Measurements from ENCODE around the gene THEMIS2. TPM values are rescaled to one million over a fixed set of nuclear protein-coding genes. Genes with fewer than 3 reads are reported as not detected.

Gene THEMIS2
- total RNA-seq, 2 experiments from 2014 or later: 20.2 to 21.6 TPM

DNA sequence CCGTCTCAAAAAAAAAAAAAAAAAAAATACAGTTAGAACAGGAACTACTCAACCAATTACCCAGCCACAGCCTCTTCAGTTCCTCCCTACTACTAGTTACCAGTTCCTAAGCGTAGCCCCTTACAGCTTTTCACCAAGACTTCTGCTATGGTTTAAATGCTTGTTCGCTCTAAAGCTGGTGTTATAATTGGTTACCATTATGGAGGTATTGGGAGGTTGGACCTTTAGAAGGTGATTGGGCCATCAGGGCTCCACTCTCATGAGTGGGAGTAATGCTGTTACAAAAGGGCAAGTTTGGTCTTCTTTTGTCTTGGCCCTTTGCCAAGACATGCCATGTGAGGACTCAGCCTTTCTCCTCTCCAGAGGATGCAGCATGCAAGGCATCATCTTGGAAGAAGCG lies 59.4 kb downstream of the THEMIS2 start:
- no peak for ATAC-seq (ENCODE audit: poor library complexity)
- Mint-ChIP-seq H3K27me3 (peaks cover 24% of the 10 kb centered on the region), H3K4me1 (ENCODE audit: low read depth) (peaks cover 9% of the 10 kb centered on the region), H3K27ac (no peak overlapping the region), H3K9me3 (no peaks in the 10 kb centered on the region), H3K4me3 (no peak overlapping the region), H3K36me3 (ENCODE audit: low read depth) (no peaks in the 10 kb centered on the region)
- intact Hi-C loops (cut with DNase I, micrococcal nuclease): no loop called here
- Histone ChIP-seq H3K27me3 (ENCODE audit: control insufficient read depth in 1 of 2, insufficient read depth in 2 of 2, low read length in 2 of 2) (peaks cover 0 to 9% of the 10 kb centered on the region in 2 experiments), H3K9me3 (ENCODE audit: control insufficient read depth in 1 of 2, insufficient read depth in 1 of 2, low read length in 2 of 2) (no peaks in the 10 kb centered on the region), H3K27ac (ENCODE audit: low read depth in 1 of 2, low read length in 2 of 2) (no peak overlapping the region), H3K4me3 (ENCODE audit: low read length) (no peak overlapping the region), H3K36me3 (ENCODE audit: insufficient read depth, low read length) (no peaks in the 10 kb centered on the region), H3K4me1 (ENCODE audit: insufficient read depth, low read length) (peaks cover 9% of the 10 kb centered on the region)
- CTCF ChIA-PET: no interaction called here
- DNase-seq: no peak
- POLR2A ChIA-PET: no interaction called here
- TF ChIP-seq, protein P1, sequence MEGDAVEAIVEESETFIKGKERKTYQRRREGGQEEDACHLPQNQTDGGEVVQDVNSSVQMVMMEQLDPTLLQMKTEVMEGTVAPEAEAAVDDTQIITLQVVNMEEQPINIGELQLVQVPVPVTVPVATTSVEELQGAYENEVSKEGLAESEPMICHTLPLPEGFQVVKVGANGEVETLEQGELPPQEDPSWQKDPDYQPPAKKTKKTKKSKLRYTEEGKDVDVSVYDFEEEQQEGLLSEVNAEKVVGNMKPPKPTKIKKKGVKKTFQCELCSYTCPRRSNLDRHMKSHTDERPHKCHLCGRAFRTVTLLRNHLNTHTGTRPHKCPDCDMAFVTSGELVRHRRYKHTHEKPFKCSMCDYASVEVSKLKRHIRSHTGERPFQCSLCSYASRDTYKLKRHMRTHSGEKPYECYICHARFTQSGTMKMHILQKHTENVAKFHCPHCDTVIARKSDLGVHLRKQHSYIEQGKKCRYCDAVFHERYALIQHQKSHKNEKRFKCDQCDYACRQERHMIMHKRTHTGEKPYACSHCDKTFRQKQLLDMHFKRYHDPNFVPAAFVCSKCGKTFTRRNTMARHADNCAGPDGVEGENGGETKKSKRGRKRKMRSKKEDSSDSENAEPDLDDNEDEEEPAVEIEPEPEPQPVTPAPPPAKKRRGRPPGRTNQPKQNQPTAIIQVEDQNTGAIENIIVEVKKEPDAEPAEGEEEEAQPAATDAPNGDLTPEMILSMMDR (IDR thresholded peaks at IDR 0.05): no peak

DNA sequence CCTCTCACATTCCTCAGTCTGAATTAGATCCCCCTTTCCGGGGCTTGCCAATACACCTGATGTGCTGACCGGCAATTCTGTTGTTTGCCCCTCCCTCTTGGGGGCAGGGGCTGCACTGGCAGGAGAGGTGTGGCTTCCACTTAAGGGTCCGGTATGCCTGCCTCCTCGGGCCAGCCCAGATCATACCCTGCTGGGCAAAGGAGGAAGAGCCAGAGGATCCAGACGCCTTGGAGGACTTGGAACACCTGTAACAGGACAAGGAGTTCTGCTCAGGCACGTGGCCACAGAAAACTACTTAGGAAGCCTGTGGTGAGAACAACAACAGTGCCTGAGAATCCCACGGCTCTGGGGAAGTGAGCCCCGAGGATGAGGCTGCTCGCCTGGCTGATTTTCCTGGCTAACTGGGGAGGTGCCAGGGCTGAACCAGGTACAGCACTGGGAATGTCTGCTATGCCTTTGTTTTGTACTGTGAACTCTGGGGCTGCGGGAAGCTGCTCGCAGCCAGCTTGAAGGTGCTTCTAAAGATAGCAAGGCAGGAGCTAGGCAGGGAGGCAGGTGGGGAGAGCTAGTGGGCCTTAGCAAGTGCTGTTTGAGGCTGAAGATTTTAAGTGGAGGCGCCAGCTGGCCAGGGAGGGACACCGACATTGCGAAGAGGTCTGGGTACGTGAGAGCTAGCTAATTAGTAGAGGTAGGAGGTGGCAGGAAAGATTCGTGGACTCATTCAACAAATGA lies 62.6 kb downstream of the THEMIS2 start, which contains the start of gene SMPDL3B:
Gene SMPDL3B, plus strand, starts transcription at position 183 of the 732 bp plus-strand sequence. Its CDS starts 184 bp downstream, at position 367.
- Histone ChIP-seq H3K4me1 (ENCODE audit: insufficient read depth, low read length) (peaks cover 11% of the 10 kb centered on the region), H3K27ac (ENCODE audit: low read depth in 1 of 2, low read length in 2 of 2) (no peak within 1 kb of the TSS), H3K4me3 (ENCODE audit: low read length) (no peak within 1 kb of the TSS), H3K9me3 (ENCODE audit: control insufficient read depth in 1 of 2, insufficient read depth in 1 of 2, low read length in 2 of 2) (no peaks in the 10 kb centered on the region), H3K36me3 (ENCODE audit: insufficient read depth, low read length) (no peaks in the 10 kb centered on the region), H3K27me3 (ENCODE audit: control insufficient read depth in 1 of 2, insufficient read depth in 2 of 2, low read length in 2 of 2) (peaks cover 0 to 9% of the 10 kb centered on the region in 2 experiments)
- no peak for DNase-seq
- H3K27ac Mint-ChIP-seq: no peak within 1 kb of the TSS
- ChIA-PET CTCF (no interaction called here), POLR2A (no interaction called here)
- intact Hi-C loops (cut with DNase I, micrococcal nuclease): no loop called here
- peaks cover 11% of the 10 kb centered on the region for H3K4me1 Mint-ChIP-seq (ENCODE audit: low read depth)
- H3K4me3 Mint-ChIP-seq: no peak within 1 kb of the TSS
- ATAC-seq (ENCODE audit: poor library complexity): no peak
- H3K27me3 Mint-ChIP-seq: peaks cover 24% of the 10 kb centered on the region
- TF ChIP-seq, protein P1 (IDR thresholded peaks at IDR 0.05): no peak
- H3K9me3 Mint-ChIP-seq: no peaks in the 10 kb centered on the region
- H3K36me3 Mint-ChIP-seq (ENCODE audit: low read depth): no peaks in the 10 kb centered on the region

DNA sequence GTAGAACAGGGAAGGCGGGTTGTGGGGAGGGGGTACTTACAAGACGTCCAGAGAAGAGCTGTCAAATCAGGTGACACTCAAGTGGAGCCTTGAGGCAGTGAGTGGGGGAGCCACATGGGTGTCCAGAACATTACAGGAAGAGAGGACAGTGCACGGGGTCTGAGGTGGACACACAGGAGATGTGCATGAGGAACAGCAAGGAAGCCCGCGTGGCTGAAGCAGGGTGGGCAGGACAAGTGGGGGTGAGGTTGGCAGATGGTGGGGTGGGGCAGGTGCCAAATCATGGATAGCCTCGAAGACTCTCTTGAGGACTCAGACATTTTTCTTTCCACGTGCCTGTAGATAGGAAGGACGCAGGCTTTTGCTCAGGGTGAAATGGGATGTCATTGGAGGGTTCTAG lies 63.4 kb downstream of the THEMIS2 start:
- peaks cover 0 to 9% of the 10 kb centered on the region in 2 experiments for H3K27me3 ChIP-seq (ENCODE audit: control insufficient read depth in 1 of 2, insufficient read depth in 2 of 2, low read length in 2 of 2)
- Mint-ChIP-seq H3K36me3 (ENCODE audit: low read depth) (no peaks in the 10 kb centered on the region), H3K4me3 (no peak overlapping the region), H3K27ac (no peak overlapping the region), H3K27me3 (peaks cover 24% of the 10 kb centered on the region), H3K4me1 (ENCODE audit: low read depth) (peaks cover 18% of the 10 kb centered on the region), H3K9me3 (no peaks in the 10 kb centered on the region)
- POLR2A ChIA-PET: no interaction called here
- TF ChIP-seq, protein P1 (IDR thresholded peaks at IDR 0.05): no peak
- DNase-seq: no peak
- H3K4me3 ChIP-seq (ENCODE audit: low read length): no peak overlapping the region
- peaks cover 18% of the 10 kb centered on the region for H3K4me1 ChIP-seq (ENCODE audit: insufficient read depth, low read length)
- no peak overlapping the region for H3K27ac ChIP-seq (ENCODE audit: low read depth in 1 of 2, low read length in 2 of 2)
- no peak for ATAC-seq (ENCODE audit: poor library complexity)
- CTCF ChIA-PET: no interaction called here
- H3K9me3 ChIP-seq (ENCODE audit: control insufficient read depth in 1 of 2, insufficient read depth in 1 of 2, low read length in 2 of 2): no peaks in the 10 kb centered on the region
- intact Hi-C loops (cut with DNase I, micrococcal nuclease): no loop called here
- H3K36me3 ChIP-seq (ENCODE audit: insufficient read depth, low read length): no peaks in the 10 kb centered on the region

Other genes with a start within 250 kb of the THEMIS2 start
- 1 to 10 TPM; 3.0 to 3.2 TPM for gene FGR, start 237.4 kb upstream of the THEMIS2 start, total RNA-seq
- 10 to 100 TPM; 33.6 to 36.2 TPM for gene IFI6, start 200.4 kb upstream of the THEMIS2 start, total RNA-seq
- 10 to 100 TPM; 26.0 to 28.7 TPM for gene FAM76A, start 146.6 kb upstream of the THEMIS2 start, total RNA-seq
- gene STX12, start 99.3 kb upstream of the THEMIS2 start, total RNA-seq: 10 to 100 TPM; 20.3 to 22.7 TPM
- gene PPP1R8, start 41.8 kb upstream of the THEMIS2 start, total RNA-seq: 10 to 100 TPM; 14.8 to 15.7 TPM
- 1 to 10 TPM; 7.0 to 7.5 TPM for gene RPA2, start 42.0 kb downstream of the THEMIS2 start, total RNA-seq
- not detected for gene SMPDL3B, start 62.5 kb downstream of the THEMIS2 start, total RNA-seq
- gene XKR8, start 87.4 kb downstream of the THEMIS2 start, total RNA-seq: 1 to 10 TPM; 5.4 to 5.5 TPM
- gene EYA3, start 216.1 kb downstream of the THEMIS2 start, total RNA-seq: 1 to 10 TPM; 5.7 to 6.4 TPM

All from CD4-positive, alpha-beta T cell (primary cell).